HG03469 (cell line): ENCODE measurements around the gene AKAP8.
"Not testable (repeated sequence)": the region's sequence is repeated elsewhere in the genome, so short reads cannot be mapped to it uniquely, and the experiment has no call there.

Source experiments
- ATAC-seq: cut with Tn5 transposase; IDR thresholded peaks from one replicate; pipeline ENCODE4 v1.9.1; 2021; ENCODE audit warnings: mild to moderate bottlenecking, moderate library complexity, moderate number of reproducible peaks; ENCODE audit not compliant: unreplicated experiment

Gene AKAP8

GRCh38 chr19:15337202-15337601, 42.4 kb downstream of the AKAP8 start:
- ATAC-seq = no peak

GRCh38 chr19:15335992-15336391, 43.6 kb downstream of the AKAP8 start:
- ATAC-seq = not testable (repeated sequence)

GRCh38 chr19:15332311-15332996, 47.1 kb downstream of the AKAP8 start, which contains the start of gene BRD4:
TSS of gene BRD4 (minus strand) at chr19:15332539. CDS start at chr19:15273099, 59,440 bp downstream.
- no peak for ATAC-seq

- ATAC-seq = no peak
These were observed 47.9 kb downstream of the AKAP8 start for GRCh38 chr19:15331419-15332310.

GRCh38 chr19:15330801-15331418, 48.7 kb downstream of the AKAP8 start:
- ATAC-seq = no peak

GRCh38 chr19:15328312-15328711, 51.3 kb downstream of the AKAP8 start:
- ATAC-seq = no peak

- no peak for ATAC-seq
These were observed 54.6 kb downstream of the AKAP8 start for GRCh38 chr19:15324791-15325519.

- no peak for ATAC-seq
These were observed 55.9 kb downstream of the AKAP8 start for GRCh38 chr19:15323496-15324235.

GRCh38 chr19:15321739-15322138, 57.8 kb downstream of the AKAP8 start:
- ATAC-seq = no peak

- no peak for ATAC-seq
These were observed 59.5 kb downstream of the AKAP8 start for GRCh38 chr19:15320116-15320515.

- no peak for ATAC-seq
These were observed 61.3 kb downstream of the AKAP8 start for GRCh38 chr19:15318241-15318691.

- ATAC-seq = no peak
These were observed 62.1 kb downstream of the AKAP8 start for GRCh38 chr19:15317392-15318071.

GRCh38 chr19:15316498-15316897, 63.1 kb downstream of the AKAP8 start:
- ATAC-seq = no peak

GRCh38 chr19:15315101-15315500, 64.5 kb downstream of the AKAP8 start:
- no peak for ATAC-seq

GRCh38 chr19:15313649-15314279, 65.8 kb downstream of the AKAP8 start:
- no peak for ATAC-seq

- ATAC-seq = no peak
These were observed 72.4 kb downstream of the AKAP8 start for GRCh38 chr19:15307169-15307568.

- no peak for ATAC-seq
These were observed 73.8 kb downstream of the AKAP8 start for GRCh38 chr19:15305582-15306334.

GRCh38 chr19:15304140-15304705, 75.4 kb downstream of the AKAP8 start:
- no peak for ATAC-seq
